ENCODE measurements around the gene C1RL.

Gene C1RL

GRCh38 chr12:7108796-7109571 is at the start of gene C1RL:
TSS of gene C1RL (minus strand) at chr12:7109214. CDS start at chr12:7109180, 34 bp downstream.
- peak; percentile 69 for DNase-seq (ENCODE audit: low spot score)

DNA sequence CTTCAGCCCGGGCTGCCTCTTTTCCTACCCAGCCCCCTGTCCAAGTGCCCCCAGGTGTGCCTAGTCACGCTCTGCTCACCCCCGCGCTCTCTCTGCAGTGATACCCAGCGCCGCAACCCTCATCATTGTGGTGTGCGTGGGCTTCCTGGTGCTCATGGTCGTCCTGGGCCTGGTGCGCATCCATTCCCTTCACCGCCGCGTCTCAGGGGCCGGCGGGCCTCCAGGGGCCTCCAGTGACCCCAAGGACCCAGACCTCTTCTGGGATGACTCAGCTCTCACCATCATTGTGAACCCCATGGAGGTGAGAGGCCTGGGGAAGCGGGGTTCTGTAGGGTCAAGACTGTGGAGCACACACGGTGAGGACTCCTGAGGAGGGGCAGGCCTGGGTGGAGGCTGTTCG is 48.4 kb upstream of the C1RL start:
- DNase-seq (ENCODE audit: low spot score) = no peak

DNA sequence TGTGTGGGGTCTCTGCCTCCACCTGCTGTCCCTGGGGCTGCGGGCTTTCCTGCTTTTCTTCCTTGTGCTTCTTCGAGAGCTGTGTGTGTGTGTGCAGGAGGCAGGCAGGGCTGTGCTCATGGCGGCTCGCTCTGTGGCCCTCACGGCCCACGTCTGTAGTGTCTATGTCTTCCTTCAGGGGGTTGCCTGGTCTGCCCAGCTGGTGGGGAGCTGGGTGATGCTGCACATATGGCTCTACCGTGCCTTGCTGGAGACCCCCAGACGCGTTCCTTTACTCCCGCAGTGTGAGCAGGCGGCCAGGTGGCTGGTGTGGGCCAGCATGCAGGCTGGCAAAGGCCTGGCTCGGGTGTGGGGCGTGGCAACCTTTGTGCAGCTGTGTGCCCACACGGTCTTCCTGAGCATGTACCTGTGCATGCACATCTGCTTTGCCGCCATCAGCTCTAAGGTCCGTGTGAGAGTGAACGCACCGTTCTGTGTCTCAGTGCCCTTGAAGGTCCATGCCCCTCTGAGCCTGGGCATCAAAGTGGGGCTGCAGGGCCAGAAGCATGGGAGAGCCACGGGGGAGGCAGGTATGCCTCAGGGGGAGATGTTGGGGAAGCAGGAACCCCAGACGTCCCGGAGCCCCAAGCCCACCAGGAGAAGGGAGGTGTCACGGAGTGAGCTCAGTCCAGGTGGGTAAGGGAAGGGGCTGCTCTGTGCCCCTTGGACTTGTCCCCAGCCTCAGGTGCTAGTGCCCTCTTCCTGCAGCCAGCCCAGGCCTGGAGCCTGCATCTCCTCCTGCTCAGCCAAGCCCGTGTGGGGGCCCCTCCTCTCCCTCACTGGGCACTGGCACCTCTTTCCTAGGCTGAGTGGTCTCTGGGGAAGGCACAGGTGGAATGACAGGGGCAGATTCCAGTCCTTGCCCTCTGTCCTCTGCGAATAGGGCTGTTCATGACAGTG is 47.5 kb upstream of the C1RL start:
- DNase-seq (ENCODE audit: low spot score) = no peak

- no peak for DNase-seq (ENCODE audit: low spot score)
Observed at GRCh38 chr12:7155471-7156034, 46.5 kb upstream of the C1RL start.

DNA sequence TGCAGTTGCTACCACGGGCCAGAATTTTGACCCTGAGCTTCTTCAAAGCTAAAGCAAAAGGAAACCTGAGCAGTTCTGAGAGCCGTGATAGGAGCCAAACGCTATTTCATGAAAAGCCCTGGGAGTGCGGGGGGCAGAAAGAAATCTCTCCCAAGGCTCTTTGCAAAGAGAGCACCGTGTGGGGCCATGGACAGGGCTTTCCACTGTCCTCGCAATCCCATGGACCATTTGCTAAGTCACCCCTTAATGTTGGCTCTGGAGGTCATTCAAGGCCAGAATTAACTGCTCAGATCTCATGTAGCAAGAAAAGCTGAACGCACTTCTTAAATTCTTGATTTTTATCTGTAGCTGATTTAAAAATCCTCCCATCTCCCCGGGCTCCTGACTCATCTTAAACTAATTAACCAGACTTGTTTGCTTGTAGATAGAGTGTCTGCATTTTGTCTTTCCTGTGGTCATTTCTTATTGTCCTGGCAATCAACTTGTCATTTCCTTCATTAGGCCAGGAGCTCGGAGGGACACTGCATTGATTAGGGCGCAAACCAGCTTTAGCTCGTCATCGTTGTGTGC is 46.0 kb upstream of the C1RL start:
- no peak for DNase-seq (ENCODE audit: low spot score)

DNA sequence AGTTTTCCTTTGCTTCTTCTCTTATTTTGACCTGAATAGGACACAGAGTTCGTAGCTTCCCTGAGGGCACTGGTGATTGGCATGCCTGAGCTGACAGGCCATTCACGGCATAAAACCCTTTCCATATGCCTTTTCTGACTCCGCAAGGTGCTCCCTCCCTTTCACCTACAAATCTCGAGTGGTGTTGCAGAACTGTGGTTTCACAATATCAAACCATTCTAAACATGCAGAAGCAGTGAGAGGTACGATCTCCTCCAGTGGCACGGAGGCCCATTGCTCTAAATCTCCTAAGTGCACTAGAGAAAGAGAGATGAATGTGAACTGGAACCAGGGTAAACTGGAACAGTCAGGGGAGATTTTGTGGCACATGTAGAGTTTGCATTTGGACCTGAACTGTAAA is 45.0 kb upstream of the C1RL start:
- no peak for DNase-seq (ENCODE audit: low spot score)

DNA sequence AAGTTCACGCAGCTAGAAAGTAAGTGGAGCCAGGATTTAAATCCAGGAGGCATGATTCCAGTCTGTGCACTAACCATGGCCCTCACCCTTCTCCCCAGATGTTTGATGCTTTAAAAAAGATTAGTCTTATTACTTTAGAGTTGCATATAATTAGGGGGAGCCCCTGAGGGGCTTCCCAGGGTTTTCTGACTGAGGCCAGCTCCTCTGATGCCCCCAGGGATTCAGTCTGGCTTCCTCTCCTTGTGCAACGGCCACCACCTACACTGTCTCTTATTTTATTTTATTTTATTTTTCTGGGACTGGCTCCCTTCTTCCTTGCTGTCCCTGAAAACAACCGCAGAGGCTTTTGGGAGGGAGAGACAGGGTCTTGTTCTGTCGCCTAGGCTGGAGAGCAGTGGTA is 43.8 kb upstream of the C1RL start:
- no peak for DNase-seq (ENCODE audit: low spot score)

- DNase-seq (ENCODE audit: low spot score) = no peak
Observed at GRCh38 chr12:7151532-7151931, 42.5 kb upstream of the C1RL start.

DNA sequence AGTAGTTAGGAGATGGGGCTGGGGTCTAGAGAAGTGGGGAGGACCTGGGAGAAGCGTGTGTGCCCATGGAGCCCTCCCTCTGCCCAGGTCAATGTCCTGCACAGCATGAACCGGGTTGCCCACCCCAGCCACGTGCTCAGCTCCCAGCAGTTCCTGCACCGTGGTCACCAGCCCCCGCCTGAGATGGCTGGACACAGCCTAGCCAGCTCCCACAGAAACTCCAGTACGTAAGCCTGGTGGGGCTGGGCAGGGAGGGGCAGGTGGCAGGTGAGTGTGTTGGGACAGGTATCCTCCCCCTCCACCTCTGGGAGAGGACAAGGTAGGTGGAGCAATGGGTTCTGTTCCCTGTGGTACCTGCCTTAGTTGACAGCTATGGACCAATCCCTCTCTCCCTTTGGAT is 41.8 kb upstream of the C1RL start:
- no peak for DNase-seq (ENCODE audit: low spot score)

DNA sequence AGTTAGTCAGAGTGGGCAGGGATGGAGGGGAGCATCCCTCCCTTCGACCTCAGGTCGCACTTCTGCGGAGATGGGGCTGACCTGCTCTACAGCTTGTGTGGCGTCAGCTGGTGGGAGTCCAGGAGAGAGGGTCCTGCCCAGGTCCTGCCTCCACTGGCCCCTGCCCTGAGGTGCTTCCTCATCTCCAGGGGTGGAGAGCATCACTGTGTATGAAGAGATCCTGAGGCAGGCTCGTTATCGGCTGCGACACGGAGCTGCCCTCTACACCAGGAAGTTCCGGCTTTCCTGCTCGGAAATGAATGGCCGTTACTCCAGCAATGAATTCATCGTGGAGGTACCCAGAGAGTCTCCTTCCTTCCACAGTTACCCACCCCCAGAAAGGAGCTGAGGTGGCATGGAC is 41.3 kb upstream of the C1RL start:
- no peak for DNase-seq (ENCODE audit: low spot score)

DNA sequence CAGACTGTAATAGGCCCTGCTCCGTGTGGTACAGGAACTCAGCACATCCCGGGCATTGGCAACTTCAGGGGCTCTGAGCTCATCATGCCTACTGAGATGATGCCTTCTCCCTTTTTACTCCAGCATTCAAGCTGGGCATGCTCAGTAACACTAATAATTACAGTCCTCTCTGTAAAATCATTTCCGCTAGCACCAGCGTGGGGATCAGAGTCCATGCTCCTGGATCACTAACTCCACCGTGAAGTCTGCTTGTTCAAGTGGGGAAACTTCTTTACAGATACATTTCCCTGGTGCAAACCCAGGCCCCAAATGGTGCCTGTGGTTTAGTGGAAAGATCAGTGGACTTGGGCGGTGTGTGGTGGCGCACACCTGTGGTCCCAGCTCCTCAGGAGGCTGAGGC is 37.9 kb upstream of the C1RL start:
- DNase-seq (ENCODE audit: low spot score) = no peak

DNA sequence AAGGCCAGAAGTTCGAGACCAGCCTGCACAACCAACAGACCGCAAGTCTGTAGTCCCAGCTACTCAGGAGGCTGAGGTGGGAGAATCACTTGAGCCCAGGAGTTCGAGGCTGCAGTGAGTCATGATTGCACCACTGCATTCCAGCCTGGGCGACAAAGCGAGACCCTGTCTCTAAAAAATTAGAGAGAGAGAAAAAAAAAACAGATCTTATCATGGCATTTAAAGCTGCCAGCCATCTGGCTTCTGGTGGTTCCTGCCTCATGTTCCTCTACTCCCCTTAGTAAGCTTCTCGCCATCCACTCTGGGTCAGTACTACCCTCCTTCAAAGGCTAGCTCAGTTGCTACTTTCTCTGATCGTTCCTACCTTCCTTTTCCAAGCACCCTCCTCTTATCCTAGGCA is 37.2 kb upstream of the C1RL start:
- no peak for DNase-seq (ENCODE audit: low spot score)

DNA sequence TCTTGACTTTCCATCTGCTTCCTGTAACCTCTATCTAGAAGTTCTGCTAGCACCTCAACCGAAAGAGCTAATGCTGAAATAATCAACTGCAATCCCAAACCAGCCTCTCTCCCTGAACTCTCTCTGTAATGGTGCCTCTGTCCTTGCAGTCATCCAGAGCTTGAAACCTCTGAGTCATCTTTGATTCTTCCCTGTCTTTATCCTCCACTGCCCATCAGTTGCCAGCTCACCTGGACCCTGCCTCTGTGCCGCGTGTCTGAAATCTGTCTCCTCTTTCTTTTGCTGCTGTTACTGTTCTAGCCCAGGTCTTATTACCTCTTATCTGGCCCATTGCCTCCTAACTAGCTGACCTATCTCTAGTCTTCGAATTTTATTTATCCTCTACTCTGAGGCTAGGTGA is 36.7 kb upstream of the C1RL start:
- no peak for DNase-seq (ENCODE audit: low spot score)

DNA sequence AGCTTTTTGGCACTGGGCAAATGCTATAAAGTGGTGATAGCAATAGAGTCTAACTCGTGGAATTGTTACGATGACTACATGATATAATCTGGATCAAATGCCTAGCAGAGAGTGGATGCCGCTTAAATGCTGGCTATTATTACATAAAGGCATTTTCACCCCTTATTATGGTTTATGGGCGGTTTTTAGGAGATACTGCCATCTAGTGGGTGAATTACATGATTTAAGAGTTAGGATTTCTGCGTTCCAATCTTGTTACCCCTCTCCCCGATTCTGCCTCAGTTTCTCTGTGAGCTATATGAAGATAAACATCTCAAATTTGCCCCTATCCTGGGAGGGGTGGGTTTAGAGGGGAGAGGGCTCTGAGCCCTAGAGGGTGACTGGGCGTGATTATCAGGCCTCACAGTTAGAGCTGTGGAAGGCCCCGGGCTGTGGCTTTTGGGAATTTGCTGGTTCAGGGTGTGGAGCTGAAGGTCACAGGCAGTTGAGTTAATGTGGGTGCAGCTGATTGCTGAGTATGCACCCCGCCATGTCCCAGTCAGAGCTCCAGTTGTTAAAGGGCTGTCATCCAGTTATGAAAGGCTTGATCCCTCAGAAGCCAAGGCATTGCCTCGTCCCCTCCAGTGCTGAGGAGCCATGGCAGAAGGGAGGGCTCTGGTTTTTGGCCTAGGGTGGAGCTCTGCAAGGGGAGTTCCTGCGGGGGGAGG is 35.6 kb upstream of the C1RL start:
- DNase-seq (ENCODE audit: low spot score) = no peak

DNA sequence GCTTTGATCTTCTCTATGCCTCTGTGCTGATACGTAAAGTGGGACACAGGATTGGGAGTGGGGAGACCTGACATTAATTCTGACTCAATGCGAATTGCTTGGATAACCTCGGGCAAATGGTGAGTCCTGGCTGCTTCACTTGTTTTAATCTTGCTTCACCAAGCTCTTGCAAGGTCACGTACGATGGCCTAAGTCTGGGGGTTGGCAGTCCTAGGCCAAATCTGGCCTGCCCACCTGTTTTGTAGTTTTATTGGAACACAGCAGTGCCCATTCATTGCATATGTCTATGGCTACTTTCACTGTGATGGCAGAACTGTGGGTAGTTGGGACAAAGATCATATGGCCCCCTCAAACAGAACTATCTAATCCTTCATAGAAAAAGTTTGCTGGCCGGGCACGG is 34.5 kb upstream of the C1RL start:
- DNase-seq (ENCODE audit: low spot score) = no peak

- no peak for DNase-seq (ENCODE audit: low spot score)
Observed at GRCh38 chr12:7142809-7143465, 33.9 kb upstream of the C1RL start.

GRCh38 chr12:7142056-7142644 is 33.1 kb upstream of the C1RL start:
- peak; percentile 44 for DNase-seq (ENCODE audit: low spot score)

DNA sequence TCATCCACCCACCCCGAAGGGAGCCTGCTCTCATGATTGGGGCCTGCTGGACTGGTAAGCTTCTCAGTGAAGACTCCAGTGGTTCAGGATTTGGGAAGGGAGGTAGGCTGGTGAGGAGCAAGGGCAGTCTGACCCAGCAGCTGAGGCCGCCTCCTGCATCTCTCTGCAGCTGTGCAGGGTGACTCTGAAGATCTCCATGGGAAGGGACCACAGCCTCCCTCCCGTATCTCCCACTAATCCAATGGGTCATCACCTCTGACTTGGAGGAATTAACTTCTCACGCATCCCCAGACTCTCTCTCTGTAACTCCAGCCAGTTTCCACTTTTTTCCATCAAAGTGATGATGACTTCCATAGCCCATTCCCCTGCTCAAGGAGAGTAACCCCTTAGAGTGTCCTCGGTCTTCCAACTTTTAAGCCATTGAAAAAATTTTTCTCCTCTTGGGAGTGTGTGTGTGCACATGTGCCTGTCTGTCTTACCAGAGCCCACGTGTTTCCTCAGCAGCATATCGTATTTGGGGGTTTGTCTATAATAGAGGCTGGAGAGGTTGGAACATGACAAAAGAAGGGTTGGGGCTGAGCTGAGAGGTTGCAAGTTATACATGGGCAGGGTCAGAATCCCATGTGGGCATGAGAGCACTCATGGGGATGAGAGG is 32.5 kb upstream of the C1RL start:
- DNase-seq (ENCODE audit: low spot score) = no peak

DNA sequence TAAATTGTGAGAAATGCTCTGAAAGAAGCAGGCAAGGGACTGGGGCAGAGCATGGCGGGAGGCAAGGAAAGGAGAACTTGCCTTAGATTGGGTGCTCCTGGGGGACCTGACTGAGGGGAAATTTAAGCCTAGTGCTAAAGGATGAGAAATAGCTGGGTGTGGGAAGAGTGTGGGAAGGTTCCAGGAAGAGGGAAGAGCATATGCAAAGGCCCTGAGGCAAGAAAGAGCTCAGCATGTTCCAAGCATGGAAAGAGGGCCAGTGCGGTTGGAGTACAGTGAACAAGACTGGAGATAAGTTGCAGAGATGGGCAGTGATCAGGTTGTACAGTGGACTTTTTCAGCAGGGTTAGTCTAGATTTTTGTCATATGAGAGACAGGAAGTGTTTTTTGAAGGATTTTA is 30.2 kb upstream of the C1RL start:
- DNase-seq (ENCODE audit: low spot score) = no peak

DNA sequence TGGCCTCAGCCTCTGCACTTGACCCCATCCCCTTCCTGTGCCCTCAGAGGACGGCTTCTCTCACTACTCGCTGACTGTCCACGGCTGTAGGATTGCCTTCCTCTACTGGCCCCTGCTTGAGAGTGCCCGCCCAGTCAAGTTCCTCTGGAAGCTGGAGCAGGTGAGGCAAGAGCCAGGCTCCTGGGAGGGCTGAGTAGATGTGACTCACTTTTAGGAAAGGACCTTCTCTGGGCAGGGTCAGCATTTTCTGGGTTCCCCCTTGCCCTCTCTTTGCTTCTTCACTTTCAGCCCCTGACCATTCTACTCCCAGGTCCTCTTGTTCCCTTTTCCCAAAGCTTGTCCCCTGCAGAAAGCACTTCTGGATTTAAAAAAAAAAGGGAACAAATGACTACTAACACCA is 28.9 kb upstream of the C1RL start:
- no peak for DNase-seq (ENCODE audit: low spot score)

DNA sequence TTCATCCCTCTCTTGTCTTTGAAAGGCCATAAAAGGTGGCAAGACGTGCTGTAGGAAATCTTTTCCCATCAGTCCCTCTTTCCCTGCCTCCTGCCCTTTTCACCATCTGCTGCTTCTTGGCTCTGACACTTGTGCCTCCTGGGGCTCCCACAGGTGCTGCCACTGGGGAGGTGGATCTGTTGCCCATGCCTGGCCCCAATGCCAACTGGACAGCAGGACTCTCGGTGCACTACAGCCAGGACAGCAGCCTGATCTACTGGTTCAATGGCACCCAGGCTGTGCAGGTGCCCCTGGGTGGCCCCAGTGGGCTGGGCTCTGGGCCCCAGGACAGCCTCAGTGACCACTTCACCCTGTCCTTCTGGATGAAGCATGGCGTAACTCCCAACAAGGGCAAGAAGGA is 27.7 kb upstream of the C1RL start:
- no peak for DNase-seq (ENCODE audit: low spot score)
